Mesenchymal stem cell (in vitro differentiated cells and primary cell): Measurements from ENCODE around the gene ALDH1A3.
A peak's percentile ranks its signal among the peaks of the same experiment; 100 is the strongest.

Experiments used
- DNase-seq: peaks from one replicate; pipeline ENCODE4 v3.0.0-alpha.2; 2013
- H2AFZ ChIP-seq: one replicate; pipeline ENCODE4 v1.6.1; 2013; ENCODE audit warnings: low read depth, mild to moderate bottlenecking, control low read depth, inconsistent platforms, low read length, moderate library complexity
- H2AK5ac ChIP-seq: 2 replicates; pipeline ENCODE4 v1.6.1; 2013; ENCODE audit warnings: low read length, moderate library complexity, mild to moderate bottlenecking, inconsistent platforms; ENCODE audit not compliant: severe bottlenecking
- H2BK120ac ChIP-seq: one replicate; pipeline ENCODE4 v1.6.1; 2013; ENCODE audit warnings: low read depth, mild to moderate bottlenecking, inconsistent platforms, low read length, moderate library complexity
- H2BK12ac ChIP-seq, 2 experiments: one replicate each; pipeline ENCODE4 v1.6.1; 2013; ENCODE audit warnings: inconsistent platforms in 2 of 2, low read length in 2 of 2, mild to moderate bottlenecking in 2 of 2, moderate library complexity in 2 of 2, control low read depth in 1 of 2
- H2BK15ac ChIP-seq: one replicate; pipeline ENCODE4 v1.6.1; 2013; ENCODE audit warnings: mild to moderate bottlenecking, low read depth, inconsistent platforms; ENCODE audit not compliant: poor library complexity, severe bottlenecking
- H2BK5ac ChIP-seq: 2 replicates; pipeline ENCODE4 v1.6.1; 2013; ENCODE audit warnings: low read depth, mild to moderate bottlenecking, low read length, control low read depth, inconsistent platforms; ENCODE audit not compliant: poor library complexity, severe bottlenecking
- H3K14ac ChIP-seq, 2 experiments: one replicate each; pipeline ENCODE4 v1.6.1; 2013; ENCODE audit warnings: inconsistent platforms in 2 of 2, low read length in 2 of 2, control low read depth in 1 of 2, mild to moderate bottlenecking in 1 of 2, moderate library complexity in 1 of 2
- H3K18ac ChIP-seq, 2 experiments: one replicate each; pipeline ENCODE4 v1.6.1; 2013; ENCODE audit warnings: inconsistent platforms in 2 of 2, low read length in 2 of 2, control low read depth in 1 of 2, low read depth in 1 of 2, mild to moderate bottlenecking in 1 of 2
- H3K23ac ChIP-seq, 2 experiments: one replicate each; pipeline ENCODE4 v1.6.1; 2013; ENCODE audit warnings: inconsistent platforms in 2 of 2, low read length in 2 of 2, mild to moderate bottlenecking in 2 of 2, moderate library complexity in 2 of 2, control low read depth in 1 of 2
- H3K27ac ChIP-seq: 2 replicates; pipeline ENCODE4 v1.5.1; 2013; ENCODE audit warnings: mild to moderate bottlenecking, moderate library complexity, low read length, control low read depth, inconsistent platforms; ENCODE audit not compliant: poor library complexity, severe bottlenecking
- H3K27me3 ChIP-seq, 2 experiments: 2 replicates each; pipeline versions ENCODE4 v1.6.1 to v1.7.0; 2013; ENCODE audit warnings: low read length in 2 of 2, mild to moderate bottlenecking in 2 of 2, moderate library complexity in 2 of 2, control low read depth in 1 of 2, inconsistent platforms in 1 of 2; ENCODE audit not compliant: control insufficient read depth in 1 of 2, insufficient read depth in 1 of 2
- H3K36me3 ChIP-seq, 2 experiments: 2 replicates each; pipeline versions ENCODE4 v1.6.1 to v1.7.0; 2013; ENCODE audit warnings: low read length in 2 of 2, control low read depth in 1 of 2, inconsistent platforms in 1 of 2, low read depth in 1 of 2, mild to moderate bottlenecking in 1 of 2; ENCODE audit not compliant: insufficient read depth in 2 of 2, control insufficient read depth in 1 of 2
- H3K4ac ChIP-seq, 2 experiments: one replicate each; pipeline ENCODE4 v1.6.1; 2013; ENCODE audit warnings: inconsistent platforms in 2 of 2, low read length in 2 of 2, mild to moderate bottlenecking in 2 of 2, moderate library complexity in 2 of 2, control low read depth in 1 of 2, low read depth in 1 of 2
- H3K4me1 ChIP-seq: 2 replicates; pipeline ENCODE4 v1.6.1; 2013; ENCODE audit warnings: low read depth, low read length, control low read depth; ENCODE audit not compliant: control insufficient read depth, insufficient read depth
- H3K4me2 ChIP-seq: 2 replicates; pipeline ENCODE4 v1.6.1; 2013; ENCODE audit warnings: low read length, mild to moderate bottlenecking, inconsistent platforms; ENCODE audit not compliant: poor library complexity, severe bottlenecking
- H3K4me3 ChIP-seq, 2 experiments: 2 replicates each; pipeline versions ENCODE4 v1.5.1 to v1.7.0; 2013; ENCODE audit warnings: low read length in 2 of 2, mild to moderate bottlenecking in 2 of 2, control low read depth in 1 of 2, low read depth in 1 of 2; ENCODE audit not compliant: insufficient read depth in 1 of 2
- H3K79me1 ChIP-seq: replicated peaks from 2 replicates; pipeline ENCODE4 v1.6.1; 2013; ENCODE audit warnings: mild to moderate bottlenecking, control low read depth, low read length, inconsistent platforms; ENCODE audit not compliant: poor library complexity, severe bottlenecking
- H3K9ac ChIP-seq: 2 replicates; pipeline ENCODE4 v1.7.0; 2013; ENCODE audit warnings: mild to moderate bottlenecking, low read length, moderate library complexity
- H3K9me3 ChIP-seq: 2 replicates; pipeline ENCODE4 v1.7.0; 2013; ENCODE audit warnings: mild to moderate bottlenecking, low read length; ENCODE audit not compliant: control insufficient read depth
- H4K8ac ChIP-seq: one replicate; pipeline ENCODE4 v1.6.1; 2013; ENCODE audit warnings: inconsistent platforms, mild to moderate bottlenecking, low read length, moderate library complexity
- H4K91ac ChIP-seq: one replicate; pipeline ENCODE4 v1.6.1; 2013; ENCODE audit warnings: mild to moderate bottlenecking, low read length, inconsistent platforms
- WGBS: methylation state at CpG from one replicate; pipeline ENCODE4 v1.1.7; 2013; ENCODE audit warnings: mixed read lengths; 5-methylcytosine and 5-hydroxymethylcytosine counted together

The ALDH1A3 gene

DNA sequence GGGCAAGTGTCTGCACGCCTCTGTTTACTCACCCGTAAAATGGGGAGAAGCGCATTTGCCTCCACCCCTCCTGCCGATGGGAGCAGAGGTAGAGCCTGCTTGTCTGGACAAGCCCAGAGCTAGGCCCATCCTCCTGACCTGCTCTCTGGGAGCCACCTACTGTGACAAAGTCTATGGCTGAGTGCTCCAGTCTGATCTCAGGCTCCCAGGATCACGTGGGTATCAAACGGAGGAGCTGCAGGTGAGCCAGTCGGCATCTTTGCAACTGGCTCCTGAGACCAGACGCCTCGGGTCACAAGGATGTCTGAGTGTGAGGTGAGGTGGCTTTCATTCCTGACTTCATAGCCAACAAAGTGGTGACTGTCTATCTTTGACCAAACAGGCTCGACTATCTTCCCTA, 2.1 kb upstream of the ALDH1A3 start:
- Histone ChIP-seq H3K27me3 (peaks cover 0 to 73% of the 10 kb centered on the region in 2 experiments), H3K79me1 (no peaks in the 10 kb centered on the region), H3K4ac (no peak overlapping the region), H3K36me3 (no peaks in the 10 kb centered on the region), H3K14ac (no peak overlapping the region), H4K8ac (no peak overlapping the region), H4K91ac (no peak overlapping the region), H2AFZ (no peak overlapping the region), H3K18ac (no peak overlapping the region), H3K9me3 (no peaks in the 10 kb centered on the region), H2AK5ac (no peak overlapping the region), H3K23ac (no peak overlapping the region), H2BK120ac (no peak overlapping the region), H3K27ac (no peak overlapping the region), H3K9ac (no peak overlapping the region), H3K4me2 (no peak overlapping the region), H2BK5ac (no peak overlapping the region), H3K4me1 (peaks cover 19% of the 10 kb centered on the region), H2BK15ac (no peak overlapping the region), H2BK12ac (no peak overlapping the region), H3K4me3 (no peak overlapping the region)
- 80% methylated on average over 10 of the region's 10 CpGs for WGBS
- no peak for DNase-seq

DNA sequence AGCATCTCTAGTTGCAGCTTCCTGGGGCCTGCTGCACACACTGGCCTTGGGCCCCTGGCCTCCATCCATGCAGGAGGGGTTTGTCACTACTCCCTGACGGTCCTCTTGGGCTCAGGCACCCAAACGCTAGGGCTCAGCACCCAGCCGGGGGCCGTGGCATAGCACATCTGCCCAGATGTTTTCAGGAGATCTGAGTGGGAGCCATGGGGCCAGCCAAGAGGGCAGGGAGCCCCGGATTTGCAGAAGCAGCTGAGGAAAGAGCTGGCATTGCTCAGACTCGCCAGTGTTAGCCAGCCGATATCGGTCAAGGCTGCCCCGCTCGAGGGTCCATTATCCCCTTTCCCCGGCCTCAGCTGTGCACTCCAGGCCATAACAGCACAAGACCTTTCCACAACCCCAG, 1.5 kb upstream of the ALDH1A3 start:
- Histone ChIP-seq H4K8ac (no peak overlapping the region), H3K9me3 (no peaks in the 10 kb centered on the region), H2BK15ac (no peak overlapping the region), H3K23ac (no peak overlapping the region), H2AK5ac (no peak overlapping the region), H3K4me3 (no peak overlapping the region), H2BK12ac (no peak overlapping the region), H3K27me3 (peaks cover 0 to 75% of the 10 kb centered on the region in 2 experiments), H3K9ac (no peak overlapping the region), H4K91ac (no peak overlapping the region), H3K36me3 (no peaks in the 10 kb centered on the region), H3K18ac (no peak overlapping the region), H2BK120ac (no peak overlapping the region), H3K79me1 (no peaks in the 10 kb centered on the region), H3K27ac (no peak overlapping the region), H3K4me1 (peaks cover 19% of the 10 kb centered on the region), H3K14ac (no peak overlapping the region), H2BK5ac (no peak overlapping the region), H3K4me2 (no peak overlapping the region), H2AFZ (no peak overlapping the region), H3K4ac (no peak overlapping the region)
- DNase-seq, result no peak
- 89% methylated on average over 11 of the region's 11 CpGs for WGBS

DNA sequence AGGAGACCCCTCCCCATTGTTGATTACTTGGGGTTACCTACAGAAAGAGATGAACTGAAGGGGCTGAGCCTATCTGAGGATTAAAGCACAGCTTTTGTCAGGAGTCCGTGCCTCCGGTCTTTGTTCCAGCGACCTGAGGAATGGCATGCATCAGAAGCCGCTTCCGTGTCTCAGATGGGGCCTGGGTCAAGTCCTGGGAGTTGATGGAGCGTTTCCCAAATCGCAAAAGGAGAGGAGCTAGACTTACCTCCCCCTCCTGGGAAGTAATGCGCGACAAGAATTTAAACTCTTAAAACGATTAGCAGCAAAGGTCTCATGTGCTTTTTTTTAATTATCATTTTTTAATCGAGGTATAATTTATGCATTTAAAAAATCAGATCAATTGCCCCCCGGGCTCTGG, 983 bp upstream of the ALDH1A3 start:
- Histone ChIP-seq H3K36me3 (no peaks in the 10 kb centered on the region), H3K27ac (no peak overlapping the region), H2BK120ac (no peak overlapping the region), H2BK12ac (no peak overlapping the region), H2AK5ac (no peak overlapping the region), H3K9ac (peak overlapping the region; percentile 29), H3K79me1 (no peaks in the 10 kb centered on the region), H3K9me3 (no peaks in the 10 kb centered on the region), H4K8ac (no peak overlapping the region), H2BK5ac (no peak overlapping the region), H3K27me3 (peaks cover 0 to 79% of the 10 kb centered on the region in 2 experiments), H3K4me2 (peak overlapping the region; percentile 95), H3K18ac (no peak overlapping the region), H3K4ac (no peak overlapping the region), H2BK15ac (no peak overlapping the region), H3K4me1 (peaks cover 19% of the 10 kb centered on the region), H3K14ac (peak overlapping the region in 1 of 2 experiments; percentile 28), H3K4me3 (peak overlapping the region; percentile 50 to 59), H3K23ac (no peak overlapping the region), H4K91ac (no peak overlapping the region), H2AFZ (no peak overlapping the region)
- no peak for DNase-seq
- 14% methylated on average over 7 of the region's 12 CpGs for WGBS

DNA sequence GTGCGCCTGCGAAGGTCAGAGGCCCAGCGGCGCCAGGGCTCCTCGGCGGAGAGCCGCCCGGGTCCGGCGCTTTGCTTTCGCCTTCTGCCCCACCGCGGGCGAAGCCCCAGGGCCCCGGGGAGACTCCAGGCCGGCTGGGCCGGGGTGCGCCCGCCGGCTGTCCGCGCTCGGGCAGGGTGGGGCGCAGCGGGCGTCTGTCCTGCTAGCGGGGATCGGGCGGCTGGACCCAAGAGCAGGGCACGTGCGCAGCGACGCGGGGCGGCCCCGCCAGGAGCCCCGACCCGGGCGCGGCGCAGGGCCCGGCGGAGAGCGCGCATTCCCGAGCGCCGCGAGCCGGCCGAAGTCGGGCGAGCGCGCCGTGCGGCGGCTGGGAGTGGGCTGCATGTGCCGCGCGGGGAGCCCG, 569 bp upstream of the ALDH1A3 start:
- DNase-seq, result peak; percentile 10
- H2BK5ac ChIP-seq, result no peak overlapping the region
- no peaks in the 10 kb centered on the region for H3K9me3 ChIP-seq
- H3K27ac ChIP-seq, result no peak overlapping the region
- H2BK15ac ChIP-seq, result no peak overlapping the region
- no peak overlapping the region for H4K91ac ChIP-seq
- WGBS, result 2% methylated on average over 23 of the region's 62 CpGs
- no peak overlapping the region for H2AK5ac ChIP-seq
- no peak overlapping the region for H3K4ac ChIP-seq
- H3K23ac ChIP-seq, result no peak overlapping the region
- peak overlapping the region; percentile 50 to 59 for H3K4me3 ChIP-seq
- H3K9ac ChIP-seq, result peak overlapping the region; percentile 29
- H2AFZ ChIP-seq, result no peak overlapping the region
- H2BK120ac ChIP-seq, result no peak overlapping the region
- H3K36me3 ChIP-seq, result no peaks in the 10 kb centered on the region
- peaks cover 19% of the 10 kb centered on the region for H3K4me1 ChIP-seq
- no peak overlapping the region for H3K14ac ChIP-seq
- H3K27me3 ChIP-seq, result peaks cover 0 to 78% of the 10 kb centered on the region in 2 experiments
- no peak overlapping the region for H4K8ac ChIP-seq
- no peak overlapping the region for H3K18ac ChIP-seq
- no peak overlapping the region for H2BK12ac ChIP-seq
- H3K79me1 ChIP-seq, result no peaks in the 10 kb centered on the region
- peak overlapping the region; percentile 95 for H3K4me2 ChIP-seq
